Common myeloid progenitor, CD34-positive (primary cell): Measurements from ENCODE around the gene PPP1R3D.

Experiments used
- CTCF ChIA-PET: fragments of 350-600 bp; sonication (Branson Sonifier 250); formaldehyde crosslinking; loops from one replicate; lab custom pipeline; 2021; ENCODE audit warnings: antibody characterized with exemption; lab: Charles Lee
- POLR2A ChIA-PET: fragments of 350-600 bp; sonication (Branson Sonifier 250); formaldehyde crosslinking; loops from one replicate; lab custom pipeline; 2021; ENCODE audit warnings: antibody characterized with exemption; lab: Charles Lee
- DNase-seq, 3 donors: peaks; one replicate each; pipeline versions ENCODE4 v3.0.0 to v3.0.0-alpha.2; 2013
- H3K27ac ChIP-seq, 2 experiments: 1 replicate in 1 of 2; 2 replicates in 1 of 2; pipeline ENCODE4 v1.7.0; 2013; ENCODE audit warnings: inconsistent platforms in 2 of 2, low read length in 2 of 2, mild to moderate bottlenecking in 2 of 2, low read depth in 1 of 2, moderate library complexity in 1 of 2; ENCODE audit not compliant: severe bottlenecking in 2 of 2, insufficient read depth in 1 of 2, poor library complexity in 1 of 2
- H3K27me3 ChIP-seq, 5 experiments: replicated peaks in 2 of 5; 1 replicate in 3 of 5; 2 replicates in 2 of 5; pipeline versions ENCODE4 v1.6.1 to v1.7.0; 2013; ENCODE audit warnings: low read length in 4 of 5, mild to moderate bottlenecking in 2 of 5, moderate library complexity in 2 of 5, inconsistent platforms in 1 of 5; ENCODE audit not compliant: insufficient read depth in 5 of 5, control insufficient read depth in 4 of 5
- H3K36me3 ChIP-seq, 4 experiments: 1 replicate in 2 of 4; 2 replicates in 2 of 4; pipeline versions ENCODE4 v1.6.1 to v1.7.0; 2013; ENCODE audit warnings: low read length in 3 of 4, control low read depth in 1 of 4, mild to moderate bottlenecking in 1 of 4; ENCODE audit not compliant: control insufficient read depth in 4 of 4, insufficient read depth in 4 of 4
- H3K4me1 ChIP-seq, 4 experiments: 1 replicate in 3 of 4; 2 replicates in 1 of 4; pipeline versions ENCODE4 v1.6.1 to v1.7.1; 2013; ENCODE audit warnings: low read length in 3 of 4, mild to moderate bottlenecking in 3 of 4, control low read depth in 1 of 4, inconsistent platforms in 1 of 4, moderate library complexity in 1 of 4; ENCODE audit not compliant: control insufficient read depth in 4 of 4, insufficient read depth in 4 of 4; ENCODE audit errors: control extremely low read depth in 1 of 4
- H3K4me3 ChIP-seq, 7 experiments: 1 replicate in 4 of 7; 2 replicates in 3 of 7; pipeline versions ENCODE4 v1.5.1 to v1.7.0; 2013; ENCODE audit warnings: mild to moderate bottlenecking in 7 of 7, low read length in 6 of 7, moderate library complexity in 6 of 7, inconsistent platforms in 2 of 7, low read depth in 2 of 7, control low read depth in 1 of 7; ENCODE audit not compliant: insufficient read depth in 4 of 7, control insufficient read depth in 1 of 7; ENCODE audit errors: extremely low read depth in 1 of 7
- H3K9me3 ChIP-seq, 5 experiments: 1 replicate in 4 of 5; 2 replicates in 1 of 5; pipeline versions ENCODE4 v1.6.1 to v1.7.1; 2013; ENCODE audit warnings: low read length in 4 of 5, mild to moderate bottlenecking in 2 of 5, inconsistent platforms in 1 of 5, low read depth in 1 of 5, moderate library complexity in 1 of 5; ENCODE audit not compliant: control insufficient read depth in 4 of 5, insufficient read depth in 2 of 5; ENCODE audit errors: control extremely low read depth in 1 of 5
- WGBS: methylation state at CpG from one replicate; pipeline ENCODE4 v1.1.5; 2013; ENCODE audit not compliant: insufficient coverage; 5-methylcytosine and 5-hydroxymethylcytosine counted together

PPP1R3D gene

DNA sequence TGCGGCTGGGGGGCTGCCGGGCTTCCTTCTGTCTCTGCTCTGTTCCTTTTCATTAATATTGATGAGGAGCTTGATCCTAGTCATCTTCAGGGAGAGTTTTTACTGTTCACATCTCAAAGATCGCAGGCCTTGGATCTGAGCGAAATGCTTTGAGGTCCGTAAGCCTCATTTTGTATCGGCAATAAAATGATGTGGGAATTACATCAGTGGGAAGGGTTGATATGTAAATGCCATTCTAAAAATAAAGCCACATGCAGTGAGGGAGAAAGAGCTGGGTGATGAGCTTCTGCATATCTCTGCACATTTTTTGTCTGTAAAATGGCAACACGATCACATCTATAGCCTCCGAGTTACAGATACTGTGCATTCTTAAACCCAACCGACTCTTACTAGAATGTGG is 43.0 kb upstream of the PPP1R3D start:
- WGBS = 94% methylated on average over 6 of the region's 9 CpGs
- Histone ChIP-seq H3K27ac (no peak overlapping the region), H3K9me3 (no peaks in the 10 kb centered on the region), H3K27me3 (no peaks in the 10 kb centered on the region), H3K4me3 (no peak overlapping the region), H3K4me1 (peaks cover 7 to 34% (median 20%) of the 10 kb centered on the region in 4 experiments), H3K36me3 (no peaks in the 10 kb centered on the region)
- CTCF ChIA-PET = no interaction called here
- DNase-seq = no peak
- POLR2A ChIA-PET = no interaction called here

DNA sequence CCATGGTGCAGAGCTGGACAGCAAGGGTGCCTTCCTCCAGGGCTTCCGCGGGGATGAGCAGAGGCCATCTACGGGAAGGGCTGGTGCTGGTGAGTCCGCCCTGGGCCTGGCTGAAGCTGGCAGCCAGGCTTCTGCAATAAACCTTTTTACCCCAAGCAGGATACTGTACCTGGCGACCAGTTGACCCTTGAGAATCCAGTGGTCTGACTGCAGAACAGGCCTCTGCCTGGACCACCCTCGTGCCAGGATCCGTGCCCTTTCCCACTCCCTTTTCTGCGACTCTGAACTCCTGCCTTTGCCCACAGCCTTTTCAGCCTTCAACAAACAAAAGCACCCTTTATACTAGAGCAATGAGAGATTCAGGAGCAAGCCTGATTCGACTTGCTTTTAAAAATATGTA is 37.0 kb upstream of the PPP1R3D start:
- 97% methylated on average over 7 of the region's 9 CpGs for WGBS
- CTCF ChIA-PET = no interaction called here
- Histone ChIP-seq H3K4me3 (no peak overlapping the region), H3K9me3 (no peaks in the 10 kb centered on the region), H3K4me1 (peaks cover 0 to 2% (median 0%) of the 10 kb centered on the region in 4 experiments), H3K27ac (no peak overlapping the region), H3K27me3 (no peaks in the 10 kb centered on the region), H3K36me3 (no peaks in the 10 kb centered on the region)
- DNase-seq = no peak
- POLR2A ChIA-PET = no interaction called here

DNA sequence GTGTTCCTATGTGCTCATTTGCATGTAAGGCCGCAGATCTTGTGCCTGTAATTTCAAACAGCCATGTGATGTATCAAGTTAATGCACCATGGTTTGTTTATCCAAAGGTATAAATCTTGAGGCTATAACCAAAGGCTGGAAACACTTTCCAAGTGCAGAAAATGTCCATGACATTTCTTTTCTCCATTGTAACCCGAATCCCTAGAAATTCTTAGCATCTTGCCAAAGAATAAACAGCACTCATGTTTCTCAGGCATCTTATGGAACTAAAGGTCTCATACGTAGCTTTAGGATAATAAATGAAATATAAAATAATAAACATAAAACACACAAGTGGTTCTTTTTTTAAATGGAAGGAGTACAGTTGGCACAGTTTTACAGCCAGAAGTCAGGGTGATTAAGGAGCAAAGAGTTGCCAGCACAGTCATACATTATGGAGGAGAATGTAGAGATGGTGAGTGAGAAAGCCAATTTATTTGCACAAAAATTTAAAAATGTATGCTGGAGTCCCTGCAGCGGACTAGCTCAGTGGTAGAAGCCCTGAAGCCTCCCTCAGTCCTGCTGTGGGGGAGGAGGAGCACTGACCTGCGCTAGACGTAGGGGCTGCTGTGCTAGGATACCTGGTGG is 36.2 kb upstream of the PPP1R3D start:
- H3K9me3 ChIP-seq = no peaks in the 10 kb centered on the region
- no peak for DNase-seq
- no peak overlapping the region for H3K27ac ChIP-seq
- ChIA-PET POLR2A (no interaction called here), CTCF (interaction anchor here (1.0 to 1.6 kb wide), 2 partner anchors 10 to 30 kb away, joined by 3 to 5 read pairs; no protein-coding TSS in a partner anchor)
- H3K4me3 ChIP-seq = no peak overlapping the region
- H3K27me3 ChIP-seq = no peaks in the 10 kb centered on the region
- 95% methylated on average over 4 of the region's 6 CpGs for WGBS
- H3K4me1 ChIP-seq = peaks cover 0 to 2% (median 0%) of the 10 kb centered on the region in 4 experiments
- no peaks in the 10 kb centered on the region for H3K36me3 ChIP-seq

DNA sequence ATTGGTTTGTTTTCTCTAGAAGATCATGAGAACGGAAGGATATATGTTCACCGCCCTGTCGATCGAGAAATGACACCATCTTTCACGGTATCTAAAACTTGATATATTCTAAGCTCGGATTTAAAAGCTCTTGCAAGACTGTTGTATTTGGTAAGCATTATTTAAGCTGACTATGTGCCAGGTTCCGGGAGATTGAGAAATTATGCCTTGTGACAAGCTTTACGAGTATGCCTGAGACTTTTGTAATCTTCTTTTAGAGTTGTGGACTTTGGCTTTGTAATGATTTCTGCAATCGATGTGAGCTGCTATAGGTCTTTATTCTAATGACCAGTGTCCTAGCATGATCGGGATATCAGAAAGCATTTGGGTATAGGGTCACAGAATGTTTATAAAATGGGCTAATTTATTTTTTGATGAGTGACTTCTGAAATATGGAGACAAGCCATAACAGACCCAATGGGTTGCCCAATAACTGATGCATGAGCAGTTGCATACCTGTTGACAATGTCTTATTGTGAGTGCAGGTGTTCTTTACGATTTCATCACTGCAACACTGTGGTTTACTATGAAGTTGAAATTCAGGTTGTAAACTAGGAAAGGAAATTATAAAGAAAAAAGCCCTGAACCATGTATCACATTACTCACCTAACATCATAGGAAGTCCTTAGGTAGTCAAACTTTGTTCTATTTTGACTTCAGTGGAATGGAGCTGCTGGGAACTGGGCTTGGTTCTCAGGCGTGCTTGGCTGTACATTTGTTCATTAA is 32.1 kb upstream of the PPP1R3D start:
- Histone ChIP-seq H3K27ac (no peak overlapping the region), H3K36me3 (no peaks in the 10 kb centered on the region), H3K4me3 (no peak overlapping the region), H3K9me3 (no peaks in the 10 kb centered on the region), H3K4me1 (peaks cover 0 to 2% (median 0%) of the 10 kb centered on the region in 4 experiments), H3K27me3 (no peaks in the 10 kb centered on the region)
- DNase-seq = no peak
- CTCF ChIA-PET = interaction anchor here (0.8 to 3.8 kb wide), 3 partner anchors 9 to 19 kb away, joined by 3 to 14 read pairs (median 11); no protein-coding TSS in a partner anchor
- POLR2A ChIA-PET = no interaction called here
- WGBS = 96% methylated on average over 7 of the region's 12 CpGs

DNA sequence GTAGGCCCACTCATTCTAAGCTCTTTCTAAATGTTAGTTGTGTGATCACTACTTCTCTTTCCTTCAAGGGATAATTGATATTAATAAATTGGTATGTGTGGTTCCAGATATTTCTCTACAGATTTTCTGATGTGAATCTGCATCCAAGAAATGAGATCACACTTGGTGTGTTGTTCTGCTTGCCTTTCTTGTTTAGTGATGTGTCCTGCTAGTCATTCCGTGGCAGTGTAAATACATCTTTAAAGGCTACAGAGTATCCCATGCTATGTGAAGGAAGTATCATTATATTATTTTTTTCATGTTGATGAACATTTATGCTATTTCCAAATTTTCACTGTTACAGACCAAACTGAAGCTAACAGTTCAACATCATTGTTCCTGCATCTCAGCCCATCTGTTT is 31.3 kb upstream of the PPP1R3D start:
- ChIA-PET CTCF (interaction anchor here (0.8 to 3.8 kb wide), 3 partner anchors 10 to 18 kb away, joined by 3 to 14 read pairs (median 11); no protein-coding TSS in a partner anchor), POLR2A (no interaction called here)
- H3K4me3 ChIP-seq = no peak overlapping the region
- no peaks in the 10 kb centered on the region for H3K27me3 ChIP-seq
- peaks cover 0 to 2% (median 0%) of the 10 kb centered on the region in 4 experiments for H3K4me1 ChIP-seq
- H3K27ac ChIP-seq = no peak overlapping the region
- no CpG with 5 or more reads among the region's 1 CpG for WGBS
- no peaks in the 10 kb centered on the region for H3K9me3 ChIP-seq
- DNase-seq = no peak
- no peaks in the 10 kb centered on the region for H3K36me3 ChIP-seq

DNA sequence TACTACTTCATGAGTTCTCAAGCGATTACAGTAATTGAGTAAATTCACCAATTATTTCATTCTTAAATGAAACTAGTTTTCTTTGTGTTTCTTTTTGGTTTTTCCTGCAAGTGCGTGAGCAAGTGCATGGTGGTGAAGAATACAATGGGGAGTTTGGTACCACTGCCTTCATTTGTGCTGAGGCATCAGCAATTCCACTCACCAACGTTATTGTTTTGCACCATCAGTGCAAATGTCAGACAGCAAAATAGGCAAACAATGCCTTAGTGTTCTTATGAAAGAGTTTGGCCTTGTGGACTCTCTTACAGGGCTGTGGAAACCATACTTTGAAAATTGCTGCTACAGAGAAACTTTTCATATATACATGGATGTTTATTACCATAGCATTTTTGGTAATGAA is 26.3 kb upstream of the PPP1R3D start:
- Histone ChIP-seq H3K27me3 (no peaks in the 10 kb centered on the region), H3K4me3 (no peak overlapping the region), H3K27ac (no peak overlapping the region), H3K9me3 (no peaks in the 10 kb centered on the region), H3K4me1 (peaks cover 0 to 4% (median 0%) of the 10 kb centered on the region in 4 experiments), H3K36me3 (no peaks in the 10 kb centered on the region)
- whole genome bisulfite sequencing = 100% methylated on average over 2 of the region's 3 CpGs
- POLR2A ChIA-PET = no interaction called here
- CTCF ChIA-PET = interaction anchor here (1.0 kb wide), 1 partner anchor 90 kb away, joined by 3 read pairs; no protein-coding TSS in a partner anchor
- DNase-seq = no peak

DNA sequence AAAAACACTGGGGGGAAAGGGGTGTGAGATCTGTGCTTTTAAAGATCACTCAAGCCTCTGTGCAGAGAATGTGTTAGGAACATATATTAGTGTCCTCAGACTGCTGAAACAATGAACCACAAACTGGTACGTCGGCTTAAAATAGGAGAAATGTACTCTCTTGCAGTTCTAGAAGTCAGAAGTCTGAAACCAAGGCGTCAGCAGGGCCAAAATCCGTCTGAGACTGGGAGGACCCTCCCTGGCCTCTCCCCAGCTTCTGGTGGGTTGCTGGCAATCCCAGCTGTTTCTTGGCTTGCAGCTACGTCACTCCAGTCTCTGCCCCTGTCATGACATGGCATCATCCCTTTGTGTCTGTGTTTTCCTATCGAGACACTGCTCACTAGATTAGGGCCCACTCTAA is 22.1 kb upstream of the PPP1R3D start:
- ChIA-PET POLR2A (no interaction called here), CTCF (no interaction called here)
- WGBS = 92% methylated on average over 6 of the region's 6 CpGs
- no peak overlapping the region for H3K4me3 ChIP-seq
- H3K27me3 ChIP-seq = no peaks in the 10 kb centered on the region
- no peak for DNase-seq
- H3K9me3 ChIP-seq = no peaks in the 10 kb centered on the region
- H3K36me3 ChIP-seq = no peaks in the 10 kb centered on the region
- peaks cover 0 to 8% (median 0%) of the 10 kb centered on the region in 4 experiments for H3K4me1 ChIP-seq
- no peak overlapping the region for H3K27ac ChIP-seq
